Spleen (tissue), 7 donors: ENCODE results near the gene TK1.

Experiments used
- CTCF ChIP-seq, 11 experiments: fragments of 200-600 bp in 7 of 11; fragments of 450-650 bp in 4 of 11; sonication (generic) in 4 of 11; IDR thresholded peaks in 8 of 11; conservative IDR thresholded peaks in 3 of 11; 1 replicate in 7 of 11; 2 replicates in 4 of 11; pipeline versions ENCODE4 v1.4.0 to v1.8.0; 2016 to 2021; ENCODE audit warnings: antibody characterized with exemption in 11 of 11, inconsistent platforms in 4 of 11, mild to moderate bottlenecking in 1 of 11
- POLR2A ChIP-seq, 3 donors: fragments of 450-650 bp; IDR thresholded peaks; one replicate each; pipeline ENCODE4 v1.5.1; 2017; ENCODE audit warnings: antibody characterized with exemption in 3 of 3, mild to moderate bottlenecking in 1 of 3
- donor health status: DM: no; HTN: no; CAD: no; lungs with moderate emphysema.
- donor health status: DM: no; HTN: no; CAD: no.
- donor health status: DM: no; HTN: no; CAD: no.

- no peak for TF ChIP-seq CTCF (IDR thresholded peaks at IDR 0.05 in 8 of 11, conservative IDR thresholded peaks at IDR 0.05 in 3 of 11)
- TF ChIP-seq POLR2A (IDR thresholded peaks at IDR 0.05) = no peak
Observed at GRCh38 chr17:78183916-78184315, 2.9 kb downstream of the TK1 start.
